ENCODE data around the gene TMEM187. TPM values are rescaled to one million over a fixed set of nuclear protein-coding genes. Genes with fewer than 3 reads are reported as not detected.

TMEM187 gene
- total and polyA plus RNA-seq, 2 of the 4 experiments (the other 2 are of a cell fraction): 3.4 to 6.2 TPM

GRCh38 chrX:153973127-153974002 lies 811 bp downstream of the TMEM187 start:
- Histone ChIP-seq H2BK120ac (ENCODE audit: low read depth, low read length) (0 out of 2 replicates have a peak overlapping the region, but pooled peaks have one; percentile 2), H3K79me1 (ENCODE audit: low read depth in 1 of 2, low read length in 2 of 2) (peaks cover 14 to 27% of the 10 kb centered on the region in 2 experiments; a peak in 2 of 4 replicates), H3K56ac (ENCODE audit: extremely low read depth, insufficient read depth, low read length) (peak overlapping the region; percentile 85), H2BK5ac (ENCODE audit: low read depth, low read length, poor library complexity, severe bottlenecking) (peak overlapping the region; percentile 87), H3K4me2 (ENCODE audit: low read depth, low read length) (peak overlapping the region; percentile 98), H3K14ac (replicated peaks; ENCODE audit: low read depth, low read length) (peak overlapping the region; percentile 86), H3K23ac (ENCODE audit: low read depth, low read length) (peak overlapping the region; percentile 67), H3K4me3 (ENCODE audit: insufficient read depth, low read depth, low read length) (peak overlapping the region; percentile 96), H2AK9ac (replicated peaks; ENCODE audit: low read depth, low read length, poor library complexity) (peak overlapping the region; percentile 94), H3K4ac (ENCODE audit: low read depth, low read length) (peak overlapping the region; percentile 84), H4K5ac (ENCODE audit: low read depth, low read length) (peak overlapping the region; percentile 67; the same call in 1 of the 2 replicates), H3K4me1 (ENCODE audit: control insufficient read depth, insufficient read depth, low read length) (peaks cover 8% of the 10 kb centered on the region), H3K9me3 (ENCODE audit: control insufficient read depth, insufficient read depth, low read length) (no peaks in the 10 kb centered on the region), H3K27ac (ENCODE audit: insufficient read depth, low read length) (peak overlapping the region; percentile 86), H3K18ac (ENCODE audit: low read depth, low read length) (peak overlapping the region; percentile 21; the same call in 1 of the 2 replicates), H3K27me3 (ENCODE audit: control insufficient read depth, insufficient read depth, low read length) (no peaks in the 10 kb centered on the region), H4K91ac (ENCODE audit: insufficient read depth, low read depth, low read length) (peak overlapping the region; percentile 76), H2BK15ac (ENCODE audit: low read depth, low read length) (no peak overlapping the region), H3K9ac (ENCODE audit: low read depth, low read length) (peak overlapping the region; percentile 93), H3K9me1 (ENCODE audit: insufficient read depth, low read length) (peaks cover 3% of the 10 kb centered on the region; the same call in 1 of the 2 replicates), H4K20me1 (ENCODE audit: insufficient read depth, low read length) (peaks cover 24% of the 10 kb centered on the region), H2AFZ (replicated peaks; ENCODE audit: low read length, poor library complexity) (peak overlapping the region; percentile 92), H4K8ac (ENCODE audit: low read depth in 2 of 2, low read length in 2 of 2) (peak overlapping the region; percentile 19 to 77), H2AK5ac (ENCODE audit: low read depth, low read length) (peak overlapping the region; percentile 88), H3K36me3 (ENCODE audit: control insufficient read depth, insufficient read depth, low read length) (no peaks in the 10 kb centered on the region), H2BK20ac (ENCODE audit: low read depth, low read length) (no peak overlapping the region)
- in situ Hi-C loops (cut with MboI; ENCODE audit: low sequenced_read_pairs) (no loop called here), intact Hi-C loops (cut with micrococcal nuclease) (no loop called here), dilution Hi-C loops (cut with HindIII; ENCODE audit: low sequenced_read_pairs, unreplicated experiment) (no loop called here)
- DNase-seq: no peak
- ChIA-PET CTCF (no interaction called here), POLR2A (ENCODE audit: unreplicated experiment) (interaction anchor here (0.6 to 0.8 kb wide), 2 partner anchors 67 to 72 kb away, joined by 3 to 5 read pairs; no protein-coding TSS in a partner anchor)
- no peak for ATAC-seq (ENCODE audit: low read depth)
- TF ChIP-seq CHD1 (IDR thresholded peaks at IDR 0.05; ENCODE audit: low read depth, low read length) (no peak), RAD21 (IDR thresholded peaks at IDR 0.05; ENCODE audit: low read length) (no peak), ELK1 (IDR thresholded peaks at IDR 0.05; ENCODE audit: borderline replicate concordance, low read depth, low read length) (no peak), MAFK (IDR thresholded peaks at IDR 0.05; ENCODE audit: low read depth, low read length) (no peak), SMC3 (IDR thresholded peaks at IDR 0.05; ENCODE audit: low read depth, low read length) (no peak), NFE2L2 (IDR thresholded peaks at IDR 0.05; ENCODE audit: low read depth, low read length) (no peak), RFX5 (IDR thresholded peaks at IDR 0.05; ENCODE audit: low read depth, low read length) (no peak)
- BruUV-seq (replicated peaks): no TSS peak
- 68% methylated on average over 5 of the region's 20 CpGs; no CpG with 5 or more reads in 1 of the 2 experiments for WGBS, 2 experiments (ENCODE audit: extremely low coverage in 2 of 2, insufficient read length in 1 of 2)

Measured in IMR-90 (cell line).